GM03348 (cell line): Measurements from ENCODE around the gene MGAT4A.
"Not testable (repeated sequence)": the region's sequence is repeated elsewhere in the genome, so short reads cannot be mapped to it uniquely, and the experiment has no call there.

ENCODE experiments used
- DNase-seq: peaks from one replicate; pipeline ENCODE4 v3.0.0; 2012; ENCODE audit warnings: low spot score

The MGAT4A gene

GRCh38 chr2:98702858-98703620, 27.9 kb downstream of the MGAT4A start:
- no peak for DNase-seq

DNA sequence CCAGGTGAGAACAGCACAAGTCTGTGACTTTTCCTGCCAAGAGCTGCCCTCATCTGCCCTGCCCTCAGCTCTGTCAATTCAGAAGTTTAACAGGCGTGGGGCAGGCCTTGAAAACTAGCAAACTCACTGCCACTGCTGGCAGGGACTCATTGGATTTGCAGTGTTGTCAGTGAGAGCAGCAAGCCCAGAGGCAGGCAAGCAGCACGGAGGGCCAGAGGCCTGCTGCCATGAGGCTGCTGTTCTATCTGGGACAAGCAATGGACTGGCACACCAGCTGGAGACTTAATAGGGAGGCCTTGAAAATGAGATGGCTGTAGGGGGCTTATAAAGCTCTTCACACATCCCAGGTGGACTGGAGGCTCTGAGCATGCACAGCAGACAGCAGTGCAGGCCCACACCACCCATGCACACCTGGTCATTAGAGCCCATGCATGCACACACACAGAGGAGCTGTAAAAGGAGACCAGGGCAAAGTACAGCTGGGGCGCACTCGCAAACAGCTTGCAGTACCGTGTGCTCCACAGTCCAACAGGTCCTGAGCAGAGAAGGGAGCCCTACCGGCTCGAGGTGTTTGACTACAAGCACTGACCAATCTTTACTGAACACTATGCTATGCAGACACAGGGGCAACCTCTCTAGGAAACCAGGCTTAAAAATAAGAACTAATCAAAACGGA, 28.7 kb downstream of the MGAT4A start:
- no peak for DNase-seq

DNA sequence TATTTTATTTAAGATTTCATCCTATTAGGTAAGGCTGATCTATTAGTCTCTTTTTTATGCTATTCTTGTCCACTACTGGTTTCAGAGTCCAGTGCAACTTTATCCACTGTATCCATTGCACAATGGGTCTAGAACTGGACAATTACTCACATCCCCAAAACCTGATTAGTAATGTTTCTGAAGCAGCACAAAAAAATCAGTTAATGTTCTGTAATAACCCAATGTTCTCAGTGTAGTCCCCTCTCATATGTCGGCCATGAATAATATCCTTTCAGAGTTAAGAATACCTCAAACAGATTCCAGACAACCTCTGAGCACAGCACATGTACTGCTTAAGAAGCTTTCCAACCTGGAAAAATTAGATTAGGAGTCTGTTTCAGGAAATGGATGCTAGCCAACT, 29.7 kb downstream of the MGAT4A start:
- DNase-seq, result no peak

GRCh38 chr2:98698896-98699295, 32.0 kb downstream of the MGAT4A start:
- DNase-seq, result no peak

DNA sequence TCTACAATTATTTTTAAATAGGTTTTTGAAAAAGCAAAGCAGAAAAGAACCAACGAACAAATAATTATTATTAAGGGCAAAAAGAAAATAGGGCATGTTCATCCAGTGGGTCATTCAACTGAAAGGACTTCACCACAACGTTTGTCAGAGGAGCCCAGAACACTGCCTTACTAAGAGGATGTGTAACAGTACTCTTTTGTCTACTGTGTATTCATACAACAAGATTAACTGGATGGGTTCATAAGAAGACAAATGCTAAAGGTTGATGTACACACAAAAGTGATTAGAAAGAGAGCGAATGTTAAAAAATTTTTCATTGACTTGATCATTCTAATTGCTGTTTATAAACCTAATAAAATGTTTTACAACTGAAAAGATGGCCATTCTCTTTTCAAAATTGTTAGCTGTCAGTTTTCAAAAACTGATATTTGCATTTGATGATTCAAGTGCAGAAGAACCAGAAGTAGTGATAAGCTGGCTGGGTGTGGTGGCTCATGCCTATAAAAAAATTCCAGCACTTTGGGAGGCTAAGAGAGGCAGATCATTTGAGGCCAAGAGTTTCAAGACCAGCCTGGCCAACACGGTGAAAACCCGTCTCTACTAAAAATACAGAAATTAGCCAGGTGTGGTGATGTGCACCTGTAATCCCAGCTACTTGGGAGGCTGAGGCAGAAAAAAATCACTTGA, 33.1 kb downstream of the MGAT4A start:
- DNase-seq, result no peak

GRCh38 chr2:98696200-98696599, 34.7 kb downstream of the MGAT4A start:
- DNase-seq, result no peak

DNA sequence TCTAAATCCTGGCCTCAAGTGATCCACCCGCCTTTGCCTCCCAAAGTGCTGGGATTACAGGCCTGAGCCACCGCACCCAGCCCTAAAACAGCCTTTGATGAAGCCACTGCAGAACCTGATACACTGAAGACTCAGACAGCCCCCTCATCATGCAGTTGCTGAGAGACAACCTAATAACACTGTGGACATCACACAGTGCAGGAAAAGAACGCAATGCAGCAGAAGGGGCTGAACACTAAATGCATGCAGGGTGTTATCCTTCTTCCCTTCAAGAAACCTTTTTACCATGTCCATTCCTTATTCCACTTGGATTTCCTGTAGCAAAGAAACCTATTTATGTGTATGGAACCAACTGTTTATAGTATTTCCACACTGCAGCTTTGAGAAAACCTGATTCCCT, 35.7 kb downstream of the MGAT4A start:
- no peak for DNase-seq

DNA sequence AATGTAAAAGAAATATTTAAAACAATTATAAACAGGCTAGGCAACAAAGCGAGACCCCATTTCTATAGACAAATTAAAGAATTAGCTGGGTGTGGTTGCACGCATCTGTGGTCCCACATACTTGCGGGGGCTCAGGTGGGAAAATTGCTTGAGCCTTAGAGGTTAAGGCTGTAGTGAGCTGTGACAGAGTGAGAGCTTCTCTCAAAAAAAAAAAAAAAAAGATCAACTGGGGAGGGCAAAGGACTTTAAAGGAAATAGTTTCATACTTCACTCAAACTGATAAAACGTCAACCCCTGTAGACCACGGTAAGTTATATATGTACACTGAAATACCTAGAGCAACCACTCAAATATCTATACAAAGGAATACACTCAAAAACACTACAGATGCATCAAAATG, 37.5 kb downstream of the MGAT4A start:
- DNase-seq, result no peak

GRCh38 chr2:98692090-98693054, 38.6 kb downstream of the MGAT4A start:
- no peak for DNase-seq

- DNase-seq, result no peak
These were observed 39.6 kb downstream of the MGAT4A start for GRCh38 chr2:98691303-98691702.

- no peak for DNase-seq
These were observed 44.7 kb downstream of the MGAT4A start for GRCh38 chr2:98685930-98686887.

DNA sequence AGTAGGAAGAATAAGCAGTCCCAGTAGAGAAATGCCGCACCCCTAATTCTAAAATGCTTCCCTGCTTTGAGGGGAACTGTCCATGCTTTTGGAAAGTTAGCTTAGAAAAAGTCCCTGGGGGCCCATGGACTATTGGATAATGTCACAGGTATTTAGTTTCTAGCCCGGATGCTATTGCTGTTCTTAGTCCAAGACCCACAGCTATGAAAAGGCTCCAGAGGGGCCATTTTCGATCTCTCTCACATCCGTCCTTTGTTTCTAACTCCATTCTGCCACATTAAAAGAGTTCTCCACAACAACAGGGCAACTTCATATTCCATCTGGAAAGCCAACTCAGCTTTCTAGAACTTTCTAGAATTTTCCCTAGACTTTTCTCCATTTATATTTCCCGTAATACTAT, 47.2 kb downstream of the MGAT4A start:
- no peak for DNase-seq

GRCh38 chr2:98676742-98677141, 54.2 kb downstream of the MGAT4A start:
- no peak for DNase-seq

DNA sequence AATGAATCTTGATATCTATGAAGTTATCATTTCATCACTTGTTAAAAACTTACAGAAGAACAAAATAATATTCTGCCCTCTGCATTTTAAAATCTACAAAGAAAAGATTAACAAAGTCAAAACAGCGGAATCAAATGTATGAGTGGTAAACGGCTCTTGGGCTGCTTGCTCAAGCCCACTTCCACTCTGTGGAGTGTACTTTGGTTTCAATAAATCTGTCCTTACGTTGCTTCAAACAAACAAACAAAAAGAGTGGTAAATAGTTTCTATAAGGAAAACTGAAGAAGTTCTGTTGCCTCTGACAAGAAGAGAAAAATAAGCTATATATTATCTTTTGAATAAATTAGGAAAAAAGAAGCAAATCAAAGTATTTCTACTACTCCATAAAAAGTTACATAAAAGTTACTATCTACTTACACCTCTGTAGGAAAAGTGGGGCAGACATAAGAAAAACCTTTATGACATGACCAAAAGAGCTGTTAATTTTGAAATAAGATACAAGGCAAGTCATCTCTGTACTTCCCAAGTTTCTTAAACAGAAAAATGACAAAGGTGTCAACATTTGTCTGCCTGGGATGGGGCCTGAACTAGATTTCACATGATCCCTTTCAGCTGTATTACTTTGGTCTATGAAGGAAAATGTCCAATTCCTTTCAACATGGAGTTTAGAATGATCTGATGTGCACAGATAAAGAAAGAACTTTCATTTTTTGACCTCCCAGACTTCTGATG, 56.5 kb downstream of the MGAT4A start:
- DNase-seq, result no peak

DNA sequence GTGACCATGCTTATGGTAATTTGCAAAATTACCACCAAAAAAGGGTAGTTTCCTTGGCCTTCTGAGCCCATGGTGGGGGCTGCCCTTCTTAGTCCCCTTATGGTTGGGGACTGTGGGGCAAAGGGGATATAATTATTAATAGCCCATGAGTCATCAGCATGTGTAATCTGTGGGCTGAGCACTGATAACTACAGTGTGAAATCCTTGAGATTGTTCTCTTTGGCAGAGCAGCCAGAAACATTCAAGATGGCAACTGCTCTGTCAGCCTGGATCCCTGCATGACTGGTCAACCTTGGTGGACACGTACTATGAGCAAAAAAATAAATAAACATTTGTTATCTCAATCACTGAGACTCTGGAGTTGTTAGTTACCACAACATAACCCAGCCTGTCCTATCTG, 61.3 kb downstream of the MGAT4A start:
- DNase-seq, result no peak

- no peak for DNase-seq
These were observed 65.3 kb downstream of the MGAT4A start for GRCh38 chr2:98665677-98666076.

- DNase-seq, result no peak
These were observed 66.6 kb downstream of the MGAT4A start for GRCh38 chr2:98664323-98664722.

DNA sequence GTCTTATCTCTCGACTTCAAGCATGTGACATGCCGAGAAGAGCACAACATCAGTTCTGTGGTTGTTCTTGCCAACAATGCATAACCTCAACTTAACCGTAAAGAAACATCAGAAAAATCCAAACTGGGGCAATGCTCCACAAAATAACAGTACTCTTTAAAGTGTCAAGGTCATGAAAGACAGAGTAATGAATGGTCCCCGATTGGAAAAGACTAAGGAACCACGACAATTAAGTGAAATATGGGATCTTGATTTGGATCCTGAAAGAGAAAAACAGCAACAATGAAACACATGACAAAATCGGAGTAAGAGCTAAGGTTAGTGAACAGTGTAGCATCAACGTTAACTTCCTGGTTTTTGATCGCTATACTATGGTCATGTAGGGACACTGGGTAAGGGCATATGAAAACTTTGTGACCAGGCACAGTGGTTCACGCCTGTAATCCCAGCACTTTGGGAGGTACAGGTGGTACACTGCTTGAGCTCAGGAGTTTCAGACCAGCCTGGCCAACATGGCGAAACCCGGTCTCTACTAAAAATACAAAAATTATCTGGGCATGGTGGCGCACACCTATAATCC, 67.3 kb downstream of the MGAT4A start:
- DNase-seq, result no peak

GRCh38 chr2:98659491-98659840, 71.5 kb downstream of the MGAT4A start:
- not testable (repeated sequence) for DNase-seq
